Gastrocnemius medialis (tissue), 4 donors: ENCODE results near the gene ADAP1.

ENCODE experiments used
- CTCF ChIP-seq, 5 experiments: fragments of 450-650 bp in 3 of 5; fragments of 200-600 bp in 2 of 5; sonication (generic) in 2 of 5; IDR thresholded peaks in 4 of 5; conservative IDR thresholded peaks in 1 of 5; 1 replicate in 4 of 5; 2 replicates in 1 of 5; pipeline ENCODE4 v1.5.1; 2016 to 2019; ENCODE audit warnings: antibody characterized with exemption in 5 of 5, mild to moderate bottlenecking in 3 of 5, moderate library complexity in 3 of 5
- POLR2A ChIP-seq, 2 donors: fragments of 450-650 bp; IDR thresholded peaks; one replicate each; pipeline ENCODE4 v1.6.1; 2017; ENCODE audit warnings: antibody characterized with exemption in 2 of 2, mild to moderate bottlenecking in 2 of 2, moderate library complexity in 2 of 2

GRCh38 chr7:986766-987751 lies 32.6 kb upstream of the ADAP1 start:
- no peak for TF ChIP-seq POLR2A (IDR thresholded peaks at IDR 0.05)
- TF ChIP-seq CTCF (IDR thresholded peaks at IDR 0.05 in 4 of 5, conservative IDR thresholded peaks at IDR 0.05 in 1 of 5) = no peak
